GM18499 (cell line): ENCODE data around the gene C16orf54.
"Not testable (repeated sequence)": the region's sequence is repeated elsewhere in the genome, so short reads cannot be mapped to it uniquely, and the experiment has no call there.

Experiments used
- ATAC-seq: cut with Tn5 transposase; IDR thresholded peaks from one replicate; pipeline ENCODE4 v1.9.1; 2021; ENCODE audit warnings: moderate number of reproducible peaks; ENCODE audit not compliant: insufficient read depth, unreplicated experiment

The C16orf54 gene

GRCh38 chr16:29745853-29746345, at the start of gene C16orf54:
Gene C16orf54 (minus strand): TSS chr16:29745990. CDS start chr16:29744951, 1,039 bp downstream.
- no peak for ATAC-seq

- no peak for ATAC-seq
These were observed 48.5 kb upstream of the C16orf54 start for GRCh38 chr16:29794231-29794710.

GRCh38 chr16:29793153-29793552, 47.4 kb upstream of the C16orf54 start:
- not testable (repeated sequence) for ATAC-seq

GRCh38 chr16:29791845-29792807, 46.3 kb upstream of the C16orf54 start:
- ATAC-seq, result no peak

GRCh38 chr16:29790949-29791844, 45.4 kb upstream of the C16orf54 start:
- ATAC-seq, result no peak

GRCh38 chr16:29790183-29790948, 44.6 kb upstream of the C16orf54 start, which contains the start of gene KIF22:
Gene KIF22 (plus strand): TSS chr16:29790751. CDS start chr16:29790760, 9 bp downstream.
- ATAC-seq, result peak; percentile 77

GRCh38 chr16:29789775-29790182, 44.0 kb upstream of the C16orf54 start:
- ATAC-seq, result no peak

- ATAC-seq, result not testable (repeated sequence)
These were observed 41.4 kb upstream of the C16orf54 start for GRCh38 chr16:29787155-29787554.

GRCh38 chr16:29784901-29785500, 39.2 kb upstream of the C16orf54 start:
- no peak for ATAC-seq

GRCh38 chr16:29784157-29784556, 38.4 kb upstream of the C16orf54 start:
- ATAC-seq, result no peak

GRCh38 chr16:29783094-29783953, 37.5 kb upstream of the C16orf54 start:
- not testable (repeated sequence) for ATAC-seq

- ATAC-seq, result no peak
These were observed 33.7 kb upstream of the C16orf54 start for GRCh38 chr16:29779474-29779873.

- no peak for ATAC-seq
These were observed 32.0 kb upstream of the C16orf54 start, which contains the start of gene ZG16 for GRCh38 chr16:29777576-29778350. Gene ZG16 (plus strand): TSS chr16:29778256. CDS start chr16:29779267, 1,011 bp downstream.

- no peak for ATAC-seq
These were observed 30.1 kb upstream of the C16orf54 start for GRCh38 chr16:29775742-29776408.

GRCh38 chr16:29774730-29775129, 28.9 kb upstream of the C16orf54 start:
- no peak for ATAC-seq

- ATAC-seq, result not testable (repeated sequence)
These were observed 26.5 kb upstream of the C16orf54 start for GRCh38 chr16:29772330-29772729.
